Liver (tissue), 3 donors: ENCODE measurements around the gene REPS2.

Experiments used
- ATF3 ChIP-seq: IDR thresholded peaks from 2 replicates; pipeline ENCODE4 v1.6.1; 2016; ENCODE audit warnings: antibody characterized with exemption
- CTCF ChIP-seq: fragments of 150-350 bp; IDR thresholded peaks from 2 replicates; pipeline ENCODE4 v1.5.1; 2017; ENCODE audit warnings: improper control_type of control experiment, low read depth, low read length; ENCODE audit not compliant: missing input control
- FOXA1 ChIP-seq: IDR thresholded peaks from 2 replicates; pipeline ENCODE4 v1.6.1; 2016; ENCODE audit warnings: antibody characterized with exemption
- MAX ChIP-seq: IDR thresholded peaks from 2 replicates; pipeline ENCODE4 v1.6.1; 2016; ENCODE audit warnings: antibody characterized with exemption
- RAD21 ChIP-seq, 2 donors: IDR thresholded peaks; 2 replicates each; pipeline ENCODE4 v1.6.1; 2016; ENCODE audit warnings: antibody characterized with exemption in 2 of 2, mild to moderate bottlenecking in 2 of 2
- RXRA ChIP-seq, 2 donors: IDR thresholded peaks; 2 replicates each; pipeline ENCODE4 v1.6.1; 2017 to 2018; ENCODE audit warnings: antibody characterized with exemption in 2 of 2, mild to moderate bottlenecking in 1 of 2
- YY1 ChIP-seq: IDR thresholded peaks from 2 replicates; pipeline ENCODE4 v1.6.1; 2016; ENCODE audit warnings: antibody characterized with exemption, mild to moderate bottlenecking
- donor health status: healthy.
- donor health status: healthy.

GRCh38 chrX:16985286-16985685 lies 38.8 kb downstream of the REPS2 start:
- TF ChIP-seq CTCF (no peak), YY1 (no peak), RXRA (IDR thresholded peaks at IDR 0.05) (no peak), MAX (no peak), FOXA1 (no peak), ATF3 (no peak), RAD21 (IDR thresholded peaks at IDR 0.05) (no peak)
